GM13977 (cell line): Measurements from ENCODE around the gene RTKN2.

Experiments
- DNase-seq: peaks from one replicate; pipeline ENCODE4 v3.0.0; 2012; ENCODE audit warnings: low spot score
- CTCF ChIP-seq: IDR thresholded peaks from 2 replicates; pipeline ENCODE4 v1.5.1; 2012; ENCODE audit warnings: mild to moderate bottlenecking, control low read depth; ENCODE audit not compliant: insufficient read depth; ENCODE audit errors: extremely low read depth, missing control alignments
- in situ Hi-C: fragments of 300-500 bp; cut with MboI; formaldehyde crosslinking; loops from one replicate; pipeline ENCODE4 v1.12.0; 2022; ENCODE audit warnings: low sequenced_read_pairs, low pct_unique_long_range_greater_than_20kb, mixed read lengths, inconsistent platforms; ENCODE audit not compliant: unreplicated experiment

Gene RTKN2, protein sequence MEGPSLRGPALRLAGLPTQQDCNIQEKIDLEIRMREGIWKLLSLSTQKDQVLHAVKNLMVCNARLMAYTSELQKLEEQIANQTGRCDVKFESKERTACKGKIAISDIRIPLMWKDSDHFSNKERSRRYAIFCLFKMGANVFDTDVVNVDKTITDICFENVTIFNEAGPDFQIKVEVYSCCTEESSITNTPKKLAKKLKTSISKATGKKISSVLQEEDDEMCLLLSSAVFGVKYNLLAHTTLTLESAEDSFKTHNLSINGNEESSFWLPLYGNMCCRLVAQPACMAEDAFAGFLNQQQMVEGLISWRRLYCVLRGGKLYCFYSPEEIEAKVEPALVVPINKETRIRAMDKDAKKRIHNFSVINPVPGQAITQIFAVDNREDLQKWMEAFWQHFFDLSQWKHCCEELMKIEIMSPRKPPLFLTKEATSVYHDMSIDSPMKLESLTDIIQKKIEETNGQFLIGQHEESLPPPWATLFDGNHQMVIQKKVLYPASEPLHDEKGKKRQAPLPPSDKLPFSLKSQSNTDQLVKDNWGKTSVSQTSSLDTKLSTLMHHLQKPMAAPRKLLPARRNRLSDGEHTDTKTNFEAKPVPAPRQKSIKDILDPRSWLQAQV

GRCh38 chr10:62268399-62269114 is at the start of gene RTKN2:
Gene RTKN2, minus strand, starts transcription at chr10:62268844. Its CDS starts 234 bp downstream, at chr10:62268610.
- in situ Hi-C loops = no loop called here
- DNase-seq = peak; percentile 75
- no peak for TF ChIP-seq CTCF

DNA sequence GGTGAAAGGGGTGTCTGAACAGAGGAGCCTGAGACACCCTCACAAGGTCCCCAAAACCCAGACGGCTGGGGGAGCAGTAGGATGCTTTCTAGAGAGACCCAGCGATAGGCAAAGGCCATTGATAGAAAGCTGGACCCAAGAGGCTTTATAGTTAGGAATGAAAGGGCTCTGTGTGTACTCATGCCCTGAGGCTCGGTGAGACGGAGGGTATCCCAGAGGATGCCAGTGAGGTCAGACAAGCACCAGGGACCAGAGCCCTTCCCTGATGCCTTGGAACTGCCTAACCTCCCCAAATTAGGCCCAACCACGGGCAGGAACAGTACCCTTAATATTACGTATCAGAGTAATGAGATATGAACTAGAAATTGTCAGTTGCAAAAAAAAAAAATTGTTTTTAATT is 48.6 kb upstream of the RTKN2 start:
- in situ Hi-C loops = no loop called here
- TF ChIP-seq CTCF = no peak
- DNase-seq = no peak

DNA sequence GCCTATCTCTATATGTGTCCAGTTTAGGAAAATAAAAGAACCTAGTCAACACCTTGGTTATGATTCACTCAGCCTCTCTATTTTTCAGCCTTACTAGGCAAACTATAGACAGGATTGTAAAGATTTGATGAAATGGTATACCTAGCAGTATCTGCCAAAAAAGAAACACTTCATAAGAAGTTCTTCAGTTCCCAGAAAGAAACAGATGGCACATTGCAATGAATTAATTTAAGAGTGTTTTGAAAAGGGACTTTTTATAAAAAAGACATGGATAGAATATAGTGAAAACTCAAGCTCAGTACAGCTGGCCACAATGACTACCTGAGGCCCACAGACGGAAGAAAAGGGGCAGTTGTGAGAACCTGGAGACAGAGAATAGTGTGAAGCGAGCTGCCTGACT is 40.6 kb upstream of the RTKN2 start:
- in situ Hi-C loops = no loop called here
- TF ChIP-seq CTCF = no peak
- no peak for DNase-seq

DNA sequence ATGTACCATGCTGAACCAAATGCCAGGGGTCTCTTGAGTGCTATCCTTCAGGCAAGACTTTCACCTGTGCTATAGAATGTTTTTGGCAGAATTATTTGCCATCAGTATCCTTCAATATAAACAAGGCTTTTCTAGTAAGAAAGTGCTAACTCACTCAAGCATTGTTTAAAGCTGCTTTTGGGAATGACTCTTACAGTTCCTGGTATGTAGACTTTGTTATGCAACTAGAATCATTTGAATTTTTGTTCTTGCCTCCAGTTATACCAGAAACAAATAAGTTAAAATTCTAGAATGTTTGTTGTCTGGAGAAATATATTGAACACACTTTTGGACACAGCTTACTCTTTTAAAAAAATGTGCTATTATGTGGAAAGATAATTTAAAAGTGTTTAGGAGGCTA is 39.5 kb upstream of the RTKN2 start:
- no peak for TF ChIP-seq CTCF
- no peak for DNase-seq
- in situ Hi-C loops = no loop called here

- TF ChIP-seq CTCF = no peak
These were observed 39.0 kb upstream of the RTKN2 start for GRCh38 chr10:62307635-62308034.

GRCh38 chr10:62306663-62307062 is 38.0 kb upstream of the RTKN2 start:
- DNase-seq = no peak
- in situ Hi-C loops = no loop called here
- TF ChIP-seq CTCF = no peak

More at GRCh38 chr10:62307635-62308034, 39.0 kb upstream of the RTKN2 start:
- DNase-seq = no peak
- in situ Hi-C loops = no loop called here
